ENCODE results near the gene TRPV4.
A peak's percentile ranks its signal among the peaks of the same experiment; 100 is the strongest.

TRPV4 gene

GRCh38 chr12:109760930-109761921 lies 72.0 kb downstream of the TRPV4 start:
- DNase-seq, result no peak

- peak; percentile 31 for DNase-seq
Observed at GRCh38 chr12:109760031-109760929, 72.9 kb downstream of the TRPV4 start.

GRCh38 chr12:109759595-109759994 lies 73.6 kb downstream of the TRPV4 start:
- no peak for DNase-seq

GRCh38 chr12:109758426-109759420 lies 74.5 kb downstream of the TRPV4 start:
- DNase-seq, result no peak

- no peak for DNase-seq
Observed at GRCh38 chr12:109757671-109758265, 75.4 kb downstream of the TRPV4 start.

- no peak for DNase-seq
Observed at GRCh38 chr12:109756457-109756856, 76.7 kb downstream of the TRPV4 start.

- no peak for DNase-seq
Observed at GRCh38 chr12:109753959-109754358, 79.2 kb downstream of the TRPV4 start.

- DNase-seq, result no peak
Observed at GRCh38 chr12:109753054-109753401, 80.2 kb downstream of the TRPV4 start.

GRCh38 chr12:109752117-109753053 lies 80.8 kb downstream of the TRPV4 start:
- no peak for DNase-seq

- no peak for DNase-seq
Observed at GRCh38 chr12:109744986-109745942, 87.9 kb downstream of the TRPV4 start.

- no peak for DNase-seq
Observed at GRCh38 chr12:109744026-109744425, 89.2 kb downstream of the TRPV4 start.

GRCh38 chr12:109743076-109743910 lies 89.9 kb downstream of the TRPV4 start:
- no peak for DNase-seq

- DNase-seq, result no peak
Observed at GRCh38 chr12:109741970-109742703, 91.1 kb downstream of the TRPV4 start.

GRCh38 chr12:109741286-109741969 lies 91.8 kb downstream of the TRPV4 start:
- DNase-seq, result no peak

- DNase-seq, result no peak
Observed at GRCh38 chr12:109740694-109741245, 92.4 kb downstream of the TRPV4 start.

GRCh38 chr12:109739747-109740693 lies 93.2 kb downstream of the TRPV4 start:
- no peak for DNase-seq
